Transverse colon (tissue), 3 donors: ENCODE measurements around the gene HSD17B3.

Source experiments
- POLR2A ChIP-seq: fragments of 450-650 bp; IDR thresholded peaks from one replicate; pipeline ENCODE4 v1.6.1; 2016; ENCODE audit warnings: antibody characterized with exemption, mild to moderate bottlenecking, moderate library complexity
- TF ChIP-seq, protein P1 (sequence below), 5 experiments: fragments of 200-600 bp in 3 of 5; fragments of 450-650 bp in 2 of 5; sonication (generic) in 3 of 5; IDR thresholded peaks; 1 replicate in 2 of 5; 2 replicates in 3 of 5; pipeline ENCODE4 v1.5.1; 2016 to 2017; ENCODE audit warnings: antibody characterized with exemption in 5 of 5, inconsistent platforms in 3 of 5, mild to moderate bottlenecking in 2 of 5, moderate library complexity in 1 of 5

DNA sequence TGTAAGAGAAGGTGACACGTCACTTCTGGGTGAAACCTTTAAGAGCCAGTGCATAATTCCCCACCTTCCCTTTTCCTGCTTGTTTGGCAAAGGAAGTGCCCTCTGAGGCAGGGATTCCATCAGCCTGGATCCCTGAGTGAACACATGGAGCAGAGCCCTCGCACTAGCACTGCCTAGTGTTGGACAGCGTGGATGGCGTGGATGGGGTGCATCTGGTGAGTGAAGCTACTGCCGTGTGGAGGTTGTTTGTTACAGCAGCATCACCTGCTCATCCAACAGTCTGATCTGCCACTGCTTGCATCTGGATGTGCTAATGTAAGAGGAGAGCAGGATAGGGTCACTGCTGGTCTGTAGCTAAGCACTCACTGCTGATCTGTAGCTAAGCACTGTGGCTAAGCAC lies 46.3 kb upstream of the HSD17B3 start:
- TF ChIP-seq, protein P1, sequence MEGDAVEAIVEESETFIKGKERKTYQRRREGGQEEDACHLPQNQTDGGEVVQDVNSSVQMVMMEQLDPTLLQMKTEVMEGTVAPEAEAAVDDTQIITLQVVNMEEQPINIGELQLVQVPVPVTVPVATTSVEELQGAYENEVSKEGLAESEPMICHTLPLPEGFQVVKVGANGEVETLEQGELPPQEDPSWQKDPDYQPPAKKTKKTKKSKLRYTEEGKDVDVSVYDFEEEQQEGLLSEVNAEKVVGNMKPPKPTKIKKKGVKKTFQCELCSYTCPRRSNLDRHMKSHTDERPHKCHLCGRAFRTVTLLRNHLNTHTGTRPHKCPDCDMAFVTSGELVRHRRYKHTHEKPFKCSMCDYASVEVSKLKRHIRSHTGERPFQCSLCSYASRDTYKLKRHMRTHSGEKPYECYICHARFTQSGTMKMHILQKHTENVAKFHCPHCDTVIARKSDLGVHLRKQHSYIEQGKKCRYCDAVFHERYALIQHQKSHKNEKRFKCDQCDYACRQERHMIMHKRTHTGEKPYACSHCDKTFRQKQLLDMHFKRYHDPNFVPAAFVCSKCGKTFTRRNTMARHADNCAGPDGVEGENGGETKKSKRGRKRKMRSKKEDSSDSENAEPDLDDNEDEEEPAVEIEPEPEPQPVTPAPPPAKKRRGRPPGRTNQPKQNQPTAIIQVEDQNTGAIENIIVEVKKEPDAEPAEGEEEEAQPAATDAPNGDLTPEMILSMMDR (IDR thresholded peaks at IDR 0.05) = no peak
- TF ChIP-seq POLR2A = no peak
